Panc1 (cell line): ENCODE data around the gene RPA3. TPM values are rescaled to one million over a fixed set of nuclear protein-coding genes. Genes with fewer than 3 reads are reported as not detected.

Source experiments
- ATAC-seq: fragments of 200-7000 bp; cut with Tn5 transposase; 2 replicates; pipeline ENCODE4 v1.9.1; 2020; ENCODE audit warnings: mild to moderate bottlenecking, moderate library complexity
- BruUV-seq: library from RNA; stranded (reverse); fragments of 400-500 nt; replicated peaks from 2 replicates; lab custom pipeline; 2021; lab: Mats Ljungman, UMichigan
- CTCF ChIA-PET: fragments of 300-600 bp; sonication (Branson Sonifier 250); formaldehyde crosslinking; loops from one replicate; lab custom pipeline; 2022; ENCODE audit warnings: antibody characterized with exemption; lab: Charles Lee
- POLR2A ChIA-PET: fragments of 300-600 bp; sonication (Branson Sonifier 250); formaldehyde crosslinking; loops from one replicate; lab custom pipeline; 2022; ENCODE audit warnings: antibody characterized with exemption; lab: Charles Lee
- DNase-seq: peaks from one replicate; pipeline ENCODE4 v3.0.0-alpha.2; 2010; ENCODE audit warnings: low read depth, low spot score
- H3K27ac ChIP-seq: 2 replicates; pipeline ENCODE4 v1.5.1; 2011; ENCODE audit warnings: mild to moderate bottlenecking, low read length, inconsistent platforms
- H3K27me3 ChIP-seq: fragments of 200-500 bp; sonication (Bioruptor generic); 2 replicates; pipeline ENCODE4 v1.6.0; 2014; ENCODE audit warnings: low read length, inconsistent platforms; ENCODE audit not compliant: control insufficient read depth, insufficient read depth
- H3K36me3 ChIP-seq: fragments of 200-500 bp; sonication (Bioruptor generic); 2 replicates; pipeline ENCODE4 v1.5.1; 2014; ENCODE audit warnings: inconsistent platforms, mild to moderate bottlenecking, low read length, moderate library complexity; ENCODE audit not compliant: control insufficient read depth, insufficient read depth
- H3K4me1 ChIP-seq: 2 replicates; pipeline ENCODE4 v1.5.1; 2011; ENCODE audit warnings: inconsistent platforms, mild to moderate bottlenecking, low read length, moderate library complexity; ENCODE audit not compliant: control insufficient read depth, insufficient read depth
- H3K4me3 ChIP-seq, 2 experiments: 2 replicates each; pipeline ENCODE4 v1.5.1; 2011 to 2012; ENCODE audit warnings: low read depth in 2 of 2, low read length in 2 of 2, mild to moderate bottlenecking in 2 of 2, inconsistent platforms in 1 of 2, moderate library complexity in 1 of 2
- H3K9me3 ChIP-seq: fragments of 200-500 bp; sonication (Bioruptor generic); 2 replicates; pipeline ENCODE4 v1.5.1; 2014; ENCODE audit warnings: low read depth, mild to moderate bottlenecking, inconsistent platforms, low read length, moderate library complexity; ENCODE audit not compliant: control insufficient read depth, insufficient read depth
- POLR2AphosphoS5 ChIP-seq: IDR thresholded peaks from 2 replicates; pipeline ENCODE4 v1.6.1; 2012; ENCODE audit warnings: mild to moderate bottlenecking, low read depth, low read length, moderate library complexity
- SIN3A ChIP-seq: IDR thresholded peaks from 2 replicates; pipeline ENCODE4 v1.6.1; 2012; ENCODE audit warnings: low read depth, mild to moderate bottlenecking, low read length, moderate library complexity, borderline replicate concordance; ENCODE audit not compliant: insufficient read depth
- TCF7L2 ChIP-seq: IDR thresholded peaks from 2 replicates; pipeline ENCODE4 v1.6.1; 2011; ENCODE audit warnings: mild to moderate bottlenecking, low read depth, low read length, inconsistent platforms
- in situ Hi-C: cut with HindIII; loops from 2 replicates; pipeline ENCODE4 v1.10.0; 2016; ENCODE audit warnings: low sequenced_read_pairs, low pct_unique_long_range_greater_than_20kb
- intact Hi-C: fragments of 100-400 bp; cut with micrococcal nuclease; formaldehyde crosslinking; loops from one replicate; pipeline ENCODE4 v1.10.0; 2022; ENCODE audit not compliant: unreplicated experiment
- total RNA-seq: library from RNA; stranded (reverse); gene quantifications from one replicate; pipeline ENCODE4 v1.2.1, GENCODE V29; 2021; ENCODE audit not compliant: unreplicated experiment
- TF ChIP-seq, protein P1 (sequence below), 2 experiments: IDR thresholded peaks; 2 replicates each; pipeline ENCODE4 v1.6.1; 2011 to 2012; ENCODE audit warnings: low read depth in 2 of 2, control low read depth in 1 of 2, low read length in 1 of 2, mild to moderate bottlenecking in 1 of 2, moderate library complexity in 1 of 2; ENCODE audit not compliant: insufficient read depth in 1 of 2
- TF ChIP-seq, protein P2 (sequence below): fragments of 450-650 bp; IDR thresholded peaks from 2 replicates; pipeline ENCODE4 v1.5.1; 2017; ENCODE audit warnings: mild to moderate bottlenecking

Gene RPA3
- total RNA-seq, 1 experiment from 2014 or later = 93.5 TPM

DNA sequence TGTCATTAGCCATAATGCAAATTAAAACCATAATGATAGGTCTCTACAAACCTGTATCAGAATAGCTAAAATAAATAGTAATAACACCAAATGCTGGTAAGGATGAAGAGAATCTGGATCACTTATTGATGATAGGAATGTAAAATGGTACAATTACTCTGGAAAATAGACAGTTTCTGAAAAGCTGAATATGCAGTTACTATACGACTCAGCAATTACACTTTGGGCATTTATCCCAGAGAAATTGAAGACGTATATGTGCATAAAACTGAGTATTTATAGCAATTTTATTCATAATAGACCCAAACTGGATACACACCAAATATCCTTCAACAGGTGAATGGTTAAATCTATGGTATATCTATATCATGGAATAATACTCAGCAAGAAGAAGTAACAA is 7.9 kb downstream of the RPA3 start:
- in situ Hi-C loops = no loop called here
- no TSS peak for BruUV-seq
- intact Hi-C loops = no loop called here
- Histone ChIP-seq H3K27ac (no peak overlapping the region), H3K36me3 (no peaks in the 10 kb centered on the region), H3K4me1 (no peaks in the 10 kb centered on the region), H3K4me3 (no peak overlapping the region), H3K9me3 (no peaks in the 10 kb centered on the region), H3K27me3 (no peaks in the 10 kb centered on the region)
- CTCF ChIA-PET = no interaction called here
- TF ChIP-seq POLR2AphosphoS5 = no peak
- TF ChIP-seq SIN3A = no peak
- TF ChIP-seq TCF7L2 = no peak
- TF ChIP-seq, protein P1, sequence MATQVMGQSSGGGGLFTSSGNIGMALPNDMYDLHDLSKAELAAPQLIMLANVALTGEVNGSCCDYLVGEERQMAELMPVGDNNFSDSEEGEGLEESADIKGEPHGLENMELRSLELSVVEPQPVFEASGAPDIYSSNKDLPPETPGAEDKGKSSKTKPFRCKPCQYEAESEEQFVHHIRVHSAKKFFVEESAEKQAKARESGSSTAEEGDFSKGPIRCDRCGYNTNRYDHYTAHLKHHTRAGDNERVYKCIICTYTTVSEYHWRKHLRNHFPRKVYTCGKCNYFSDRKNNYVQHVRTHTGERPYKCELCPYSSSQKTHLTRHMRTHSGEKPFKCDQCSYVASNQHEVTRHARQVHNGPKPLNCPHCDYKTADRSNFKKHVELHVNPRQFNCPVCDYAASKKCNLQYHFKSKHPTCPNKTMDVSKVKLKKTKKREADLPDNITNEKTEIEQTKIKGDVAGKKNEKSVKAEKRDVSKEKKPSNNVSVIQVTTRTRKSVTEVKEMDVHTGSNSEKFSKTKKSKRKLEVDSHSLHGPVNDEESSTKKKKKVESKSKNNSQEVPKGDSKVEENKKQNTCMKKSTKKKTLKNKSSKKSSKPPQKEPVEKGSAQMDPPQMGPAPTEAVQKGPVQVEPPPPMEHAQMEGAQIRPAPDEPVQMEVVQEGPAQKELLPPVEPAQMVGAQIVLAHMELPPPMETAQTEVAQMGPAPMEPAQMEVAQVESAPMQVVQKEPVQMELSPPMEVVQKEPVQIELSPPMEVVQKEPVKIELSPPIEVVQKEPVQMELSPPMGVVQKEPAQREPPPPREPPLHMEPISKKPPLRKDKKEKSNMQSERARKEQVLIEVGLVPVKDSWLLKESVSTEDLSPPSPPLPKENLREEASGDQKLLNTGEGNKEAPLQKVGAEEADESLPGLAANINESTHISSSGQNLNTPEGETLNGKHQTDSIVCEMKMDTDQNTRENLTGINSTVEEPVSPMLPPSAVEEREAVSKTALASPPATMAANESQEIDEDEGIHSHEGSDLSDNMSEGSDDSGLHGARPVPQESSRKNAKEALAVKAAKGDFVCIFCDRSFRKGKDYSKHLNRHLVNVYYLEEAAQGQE (IDR thresholded peaks at IDR 0.05; ENCODE audit: insufficient read depth in 1 of 2, low read depth in 2 of 2, low read length in 1 of 2) = no peak
- TF ChIP-seq, protein P2, sequence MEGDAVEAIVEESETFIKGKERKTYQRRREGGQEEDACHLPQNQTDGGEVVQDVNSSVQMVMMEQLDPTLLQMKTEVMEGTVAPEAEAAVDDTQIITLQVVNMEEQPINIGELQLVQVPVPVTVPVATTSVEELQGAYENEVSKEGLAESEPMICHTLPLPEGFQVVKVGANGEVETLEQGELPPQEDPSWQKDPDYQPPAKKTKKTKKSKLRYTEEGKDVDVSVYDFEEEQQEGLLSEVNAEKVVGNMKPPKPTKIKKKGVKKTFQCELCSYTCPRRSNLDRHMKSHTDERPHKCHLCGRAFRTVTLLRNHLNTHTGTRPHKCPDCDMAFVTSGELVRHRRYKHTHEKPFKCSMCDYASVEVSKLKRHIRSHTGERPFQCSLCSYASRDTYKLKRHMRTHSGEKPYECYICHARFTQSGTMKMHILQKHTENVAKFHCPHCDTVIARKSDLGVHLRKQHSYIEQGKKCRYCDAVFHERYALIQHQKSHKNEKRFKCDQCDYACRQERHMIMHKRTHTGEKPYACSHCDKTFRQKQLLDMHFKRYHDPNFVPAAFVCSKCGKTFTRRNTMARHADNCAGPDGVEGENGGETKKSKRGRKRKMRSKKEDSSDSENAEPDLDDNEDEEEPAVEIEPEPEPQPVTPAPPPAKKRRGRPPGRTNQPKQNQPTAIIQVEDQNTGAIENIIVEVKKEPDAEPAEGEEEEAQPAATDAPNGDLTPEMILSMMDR = no peak
- POLR2A ChIA-PET = no interaction called here
- ATAC-seq (no peak), DNase-seq (no peak)

DNA sequence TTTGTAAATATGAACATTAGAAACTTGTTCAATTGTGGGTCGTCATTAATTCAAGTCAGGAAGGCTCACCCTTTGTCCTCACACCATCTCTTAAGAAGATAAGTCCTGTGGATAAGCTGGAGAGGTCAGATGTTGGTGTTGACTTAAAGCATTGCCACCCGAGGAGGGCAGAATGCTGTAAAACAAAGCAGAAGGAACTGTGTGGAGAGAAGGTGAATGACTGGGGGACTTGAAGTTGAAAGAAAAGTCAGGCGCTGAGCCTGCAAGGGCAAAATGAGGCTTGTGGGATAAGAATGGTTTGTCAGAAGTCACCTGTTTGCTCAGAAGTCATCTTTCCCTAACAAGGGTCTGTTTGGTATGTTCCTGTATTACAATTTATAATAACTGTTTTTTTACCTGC is 9.1 kb downstream of the RPA3 start:
- intact Hi-C loops (no loop called here), in situ Hi-C loops (no loop called here)
- H3K4me1 ChIP-seq = no peaks in the 10 kb centered on the region
- BruUV-seq = no TSS peak
- H3K4me3 ChIP-seq = no peak overlapping the region
- DNase-seq (no peak), ATAC-seq (no peak)
- no peaks in the 10 kb centered on the region for H3K9me3 ChIP-seq
- POLR2A ChIA-PET = no interaction called here
- H3K27me3 ChIP-seq = no peaks in the 10 kb centered on the region
- CTCF ChIA-PET = no interaction called here
- no peak overlapping the region for H3K27ac ChIP-seq
- TF ChIP-seq, protein P2 = no peak
- TF ChIP-seq, protein P1 (IDR thresholded peaks at IDR 0.05; ENCODE audit: insufficient read depth in 1 of 2, low read depth in 2 of 2, low read length in 1 of 2) = no peak
- no peak for TF ChIP-seq TCF7L2
- TF ChIP-seq SIN3A = no peak
- no peak for TF ChIP-seq POLR2AphosphoS5
- no peaks in the 10 kb centered on the region for H3K36me3 ChIP-seq
